ENCODE measurements around the gene VCAN.

VCAN gene

DNA sequence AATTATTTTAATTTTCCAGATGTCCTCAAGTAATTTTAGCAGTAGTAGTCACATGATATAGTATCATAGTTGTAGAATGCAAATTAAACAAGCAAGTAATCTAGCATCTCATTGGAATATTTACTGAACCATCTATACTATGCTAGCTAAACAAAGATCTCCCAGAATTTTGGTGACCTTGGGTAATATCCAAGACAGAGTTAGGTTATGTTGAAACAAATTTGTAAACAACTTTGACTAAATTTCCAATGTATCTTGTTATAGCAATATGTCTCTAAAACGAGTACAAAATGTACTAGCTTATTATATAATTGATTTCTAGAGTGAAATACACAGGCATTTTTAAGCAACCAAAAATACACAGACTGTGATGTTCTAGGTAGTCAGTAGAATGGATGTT, 41.5 kb downstream of the VCAN start:
- Histone ChIP-seq H3K4me1 (ENCODE audit: control insufficient read depth, insufficient read depth, low read length) (peaks cover 8% of the 10 kb centered on the region; the same call in 1 of the 2 replicates), H3K27ac (ENCODE audit: extremely low read depth, low read depth, low read length) (no peak overlapping the region), H3K4me3 (ENCODE audit: low read depth, low read length) (no peak overlapping the region), H3K36me3 (ENCODE audit: control insufficient read depth in 2 of 2, insufficient read depth in 1 of 2, low read length in 2 of 2) (peaks cover 24 to 27% of the 10 kb centered on the region in 2 experiments), H3K9me3 (ENCODE audit: control insufficient read depth, insufficient read depth, low read depth, low read length) (no peaks in the 10 kb centered on the region)
- POLR2A ChIA-PET = no interaction called here
- CTCF ChIA-PET = no interaction called here
- no peak for TF ChIP-seq ZNF629 (tag by site-specific recombination; IDR thresholded peaks at IDR 0.05)
- TF ChIP-seq ZNF324 (tag by site-specific recombination; IDR thresholded peaks at IDR 0.05) = no peak
- TF ChIP-seq ZNF791 (tag by site-specific recombination; IDR thresholded peaks at IDR 0.05) = no peak
- no peak for TF ChIP-seq ZIC2 (tag by site-specific recombination; IDR thresholded peaks at IDR 0.05)
- no peak for TF ChIP-seq ZNF223 (tag by site-specific recombination; IDR thresholded peaks at IDR 0.05)
- TF ChIP-seq ZBTB8A (tag by site-specific recombination; IDR thresholded peaks at IDR 0.05) = no peak
- TF ChIP-seq, protein P1, sequence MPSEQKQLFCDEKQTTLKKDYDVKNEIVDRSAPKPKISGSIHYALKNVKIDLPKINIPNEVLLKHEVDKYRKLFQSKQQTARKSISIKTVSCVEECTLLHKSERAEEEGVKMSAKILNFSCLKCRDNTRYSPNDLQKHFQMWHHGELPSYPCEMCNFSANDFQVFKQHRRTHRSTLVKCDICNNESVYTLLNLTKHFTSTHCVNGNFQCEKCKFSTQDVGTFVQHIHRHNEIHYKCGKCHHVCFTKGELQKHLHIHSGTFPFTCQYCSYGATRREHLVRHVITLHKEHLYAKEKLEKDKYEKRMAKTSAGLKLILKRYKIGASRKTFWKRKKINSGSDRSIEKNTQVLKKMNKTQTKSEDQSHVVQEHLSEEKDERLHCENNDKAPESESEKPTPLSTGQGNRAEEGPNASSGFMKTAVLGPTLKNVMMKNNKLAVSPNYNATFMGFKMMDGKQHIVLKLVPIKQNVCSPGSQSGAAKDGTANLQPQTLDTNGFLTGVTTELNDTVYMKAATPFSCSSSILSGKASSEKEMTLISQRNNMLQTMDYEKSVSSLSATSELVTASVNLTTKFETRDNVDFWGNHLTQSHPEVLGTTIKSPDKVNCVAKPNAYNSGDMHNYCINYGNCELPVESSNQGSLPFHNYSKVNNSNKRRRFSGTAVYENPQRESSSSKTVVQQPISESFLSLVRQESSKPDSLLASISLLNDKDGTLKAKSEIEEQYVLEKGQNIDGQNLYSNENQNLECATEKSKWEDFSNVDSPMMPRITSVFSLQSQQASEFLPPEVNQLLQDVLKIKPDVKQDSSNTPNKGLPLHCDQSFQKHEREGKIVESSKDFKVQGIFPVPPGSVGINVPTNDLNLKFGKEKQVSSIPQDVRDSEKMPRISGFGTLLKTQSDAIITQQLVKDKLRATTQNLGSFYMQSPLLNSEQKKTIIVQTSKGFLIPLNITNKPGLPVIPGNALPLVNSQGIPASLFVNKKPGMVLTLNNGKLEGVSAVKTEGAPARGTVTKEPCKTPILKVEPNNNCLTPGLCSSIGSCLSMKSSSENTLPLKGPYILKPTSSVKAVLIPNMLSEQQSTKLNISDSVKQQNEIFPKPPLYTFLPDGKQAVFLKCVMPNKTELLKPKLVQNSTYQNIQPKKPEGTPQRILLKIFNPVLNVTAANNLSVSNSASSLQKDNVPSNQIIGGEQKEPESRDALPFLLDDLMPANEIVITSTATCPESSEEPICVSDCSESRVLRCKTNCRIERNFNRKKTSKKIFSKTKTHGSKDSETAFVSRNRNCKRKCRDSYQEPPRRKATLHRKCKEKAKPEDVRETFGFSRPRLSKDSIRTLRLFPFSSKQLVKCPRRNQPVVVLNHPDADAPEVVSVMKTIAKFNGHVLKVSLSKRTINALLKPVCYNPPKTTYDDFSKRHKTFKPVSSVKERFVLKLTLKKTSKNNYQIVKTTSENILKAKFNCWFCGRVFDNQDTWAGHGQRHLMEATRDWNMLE (tag by site-specific recombination; conservative IDR thresholded peaks at IDR 0.05; ENCODE audit: low read depth) = no peak
- TF ChIP-seq, protein P2, sequence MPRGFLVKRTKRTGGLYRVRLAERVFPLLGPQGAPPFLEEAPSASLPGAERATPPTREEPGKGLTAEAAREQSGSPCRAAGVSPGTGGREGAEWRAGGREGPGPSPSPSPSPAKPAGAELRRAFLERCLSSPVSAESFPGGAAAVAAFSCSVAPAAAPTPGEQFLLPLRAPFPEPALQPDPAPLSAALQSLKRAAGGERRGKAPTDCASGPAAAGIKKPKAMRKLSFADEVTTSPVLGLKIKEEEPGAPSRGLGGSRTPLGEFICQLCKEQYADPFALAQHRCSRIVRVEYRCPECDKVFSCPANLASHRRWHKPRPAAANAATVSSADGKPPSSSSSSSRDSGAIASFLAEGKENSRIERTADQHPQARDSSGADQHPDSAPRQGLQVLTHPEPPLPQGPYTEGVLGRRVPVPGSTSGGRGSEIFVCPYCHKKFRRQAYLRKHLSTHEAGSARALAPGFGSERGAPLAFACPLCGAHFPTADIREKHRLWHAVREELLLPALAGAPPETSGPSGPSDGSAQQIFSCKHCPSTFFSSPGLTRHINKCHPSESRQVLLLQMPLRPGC (tag by site-specific recombination; IDR thresholded peaks at IDR 0.05) = no peak
- TF ChIP-seq KLF8 (tag by site-specific recombination; IDR thresholded peaks at IDR 0.05) = no peak
- TF ChIP-seq TCF7L2 (IDR thresholded peaks at IDR 0.05; ENCODE audit: borderline replicate concordance, low read depth, low read length) = no peak
- no peak for TF ChIP-seq ZNF426 (tag by site-specific recombination; IDR thresholded peaks at IDR 0.05)
- no peak for TF ChIP-seq ZNF19 (tag by site-specific recombination; IDR thresholded peaks at IDR 0.05; ENCODE audit: low read depth)
- no peak for TF ChIP-seq ZNF221 (tag by site-specific recombination; IDR thresholded peaks at IDR 0.05; ENCODE audit: borderline replicate concordance)

DNA sequence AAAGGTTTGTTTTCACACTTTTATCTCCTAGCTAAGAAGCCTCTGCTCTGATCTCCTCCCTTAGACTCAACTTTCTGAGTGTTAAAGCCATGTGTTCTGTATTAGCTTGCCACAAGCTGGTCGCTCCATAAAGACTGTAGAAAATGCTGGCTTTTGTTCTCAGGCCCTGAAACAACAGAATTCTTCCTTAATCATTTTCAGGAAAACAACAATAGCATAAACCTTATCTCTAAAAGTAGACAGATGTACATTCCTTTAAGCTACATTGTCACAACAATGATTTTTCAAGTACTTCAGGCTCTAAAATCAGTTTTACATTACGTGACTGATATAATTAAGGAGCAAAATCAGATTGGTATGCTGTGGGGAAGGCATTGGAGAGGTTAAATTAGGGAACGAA, 41.9 kb downstream of the VCAN start:
- no peak for TF ChIP-seq ZNF114 (tag by site-specific recombination; IDR thresholded peaks at IDR 0.05)
- Histone ChIP-seq H3K9me3 (ENCODE audit: control insufficient read depth, insufficient read depth, low read depth, low read length) (no peaks in the 10 kb centered on the region), H3K27ac (ENCODE audit: extremely low read depth, low read depth, low read length) (no peak overlapping the region), H3K4me1 (ENCODE audit: control insufficient read depth, insufficient read depth, low read length) (peaks cover 8% of the 10 kb centered on the region; the same call in 1 of the 2 replicates), H3K4me3 (ENCODE audit: low read depth, low read length) (no peak overlapping the region), H3K36me3 (ENCODE audit: control insufficient read depth in 2 of 2, insufficient read depth in 1 of 2, low read length in 2 of 2) (peaks cover 27% of the 10 kb centered on the region in 2 experiments)
- ChIA-PET CTCF (no interaction called here), POLR2A (no interaction called here)

DNA sequence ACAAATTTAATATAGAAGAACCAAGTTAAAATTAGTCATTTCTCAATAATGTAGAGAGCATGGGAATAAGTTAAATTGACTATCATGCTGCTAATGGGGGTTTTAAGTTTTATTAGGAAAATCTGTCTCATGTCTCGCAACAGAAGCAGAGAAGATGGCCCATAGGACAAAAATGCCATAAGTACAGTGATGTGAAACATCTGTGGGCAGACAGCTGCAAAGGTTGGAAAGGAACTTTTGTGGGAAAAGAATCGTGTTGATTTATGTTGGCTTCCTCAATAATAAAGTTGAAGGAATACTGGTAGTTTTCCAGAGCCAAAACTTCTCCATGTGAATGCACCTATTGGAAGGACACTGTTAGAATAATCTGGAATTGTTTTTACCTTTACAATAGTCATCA, 44.8 kb downstream of the VCAN start:
- POLR2A ChIA-PET = no interaction called here
- Histone ChIP-seq H3K4me3 (ENCODE audit: low read depth, low read length) (no peak overlapping the region), H3K4me1 (ENCODE audit: control insufficient read depth, insufficient read depth, low read length) (no peaks in the 10 kb centered on the region), H3K36me3 (ENCODE audit: control insufficient read depth in 2 of 2, insufficient read depth in 1 of 2, low read length in 2 of 2) (peaks cover 45 to 54% of the 10 kb centered on the region in 2 experiments), H3K27ac (ENCODE audit: extremely low read depth, low read depth, low read length) (no peak overlapping the region), H3K9me3 (ENCODE audit: control insufficient read depth, insufficient read depth, low read depth, low read length) (no peaks in the 10 kb centered on the region)
- CTCF ChIA-PET = no interaction called here
- TF ChIP-seq, protein P3, sequence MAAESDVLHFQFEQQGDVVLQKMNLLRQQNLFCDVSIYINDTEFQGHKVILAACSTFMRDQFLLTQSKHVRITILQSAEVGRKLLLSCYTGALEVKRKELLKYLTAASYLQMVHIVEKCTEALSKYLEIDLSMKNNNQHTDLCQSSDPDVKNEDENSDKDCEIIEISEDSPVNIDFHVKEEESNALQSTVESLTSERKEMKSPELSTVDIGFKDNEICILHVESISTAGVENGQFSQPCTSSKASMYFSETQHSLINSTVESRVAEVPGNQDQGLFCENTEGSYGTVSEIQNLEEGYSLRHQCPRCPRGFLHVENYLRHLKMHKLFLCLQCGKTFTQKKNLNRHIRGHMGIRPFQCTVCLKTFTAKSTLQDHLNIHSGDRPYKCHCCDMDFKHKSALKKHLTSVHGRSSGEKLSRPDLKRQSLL (tag by site-specific recombination; IDR thresholded peaks at IDR 0.05) = no peak
- TF ChIP-seq, protein P4, sequence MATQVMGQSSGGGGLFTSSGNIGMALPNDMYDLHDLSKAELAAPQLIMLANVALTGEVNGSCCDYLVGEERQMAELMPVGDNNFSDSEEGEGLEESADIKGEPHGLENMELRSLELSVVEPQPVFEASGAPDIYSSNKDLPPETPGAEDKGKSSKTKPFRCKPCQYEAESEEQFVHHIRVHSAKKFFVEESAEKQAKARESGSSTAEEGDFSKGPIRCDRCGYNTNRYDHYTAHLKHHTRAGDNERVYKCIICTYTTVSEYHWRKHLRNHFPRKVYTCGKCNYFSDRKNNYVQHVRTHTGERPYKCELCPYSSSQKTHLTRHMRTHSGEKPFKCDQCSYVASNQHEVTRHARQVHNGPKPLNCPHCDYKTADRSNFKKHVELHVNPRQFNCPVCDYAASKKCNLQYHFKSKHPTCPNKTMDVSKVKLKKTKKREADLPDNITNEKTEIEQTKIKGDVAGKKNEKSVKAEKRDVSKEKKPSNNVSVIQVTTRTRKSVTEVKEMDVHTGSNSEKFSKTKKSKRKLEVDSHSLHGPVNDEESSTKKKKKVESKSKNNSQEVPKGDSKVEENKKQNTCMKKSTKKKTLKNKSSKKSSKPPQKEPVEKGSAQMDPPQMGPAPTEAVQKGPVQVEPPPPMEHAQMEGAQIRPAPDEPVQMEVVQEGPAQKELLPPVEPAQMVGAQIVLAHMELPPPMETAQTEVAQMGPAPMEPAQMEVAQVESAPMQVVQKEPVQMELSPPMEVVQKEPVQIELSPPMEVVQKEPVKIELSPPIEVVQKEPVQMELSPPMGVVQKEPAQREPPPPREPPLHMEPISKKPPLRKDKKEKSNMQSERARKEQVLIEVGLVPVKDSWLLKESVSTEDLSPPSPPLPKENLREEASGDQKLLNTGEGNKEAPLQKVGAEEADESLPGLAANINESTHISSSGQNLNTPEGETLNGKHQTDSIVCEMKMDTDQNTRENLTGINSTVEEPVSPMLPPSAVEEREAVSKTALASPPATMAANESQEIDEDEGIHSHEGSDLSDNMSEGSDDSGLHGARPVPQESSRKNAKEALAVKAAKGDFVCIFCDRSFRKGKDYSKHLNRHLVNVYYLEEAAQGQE (tag by site-specific recombination; IDR thresholded peaks at IDR 0.05) = no peak
- TF ChIP-seq, protein P5, sequence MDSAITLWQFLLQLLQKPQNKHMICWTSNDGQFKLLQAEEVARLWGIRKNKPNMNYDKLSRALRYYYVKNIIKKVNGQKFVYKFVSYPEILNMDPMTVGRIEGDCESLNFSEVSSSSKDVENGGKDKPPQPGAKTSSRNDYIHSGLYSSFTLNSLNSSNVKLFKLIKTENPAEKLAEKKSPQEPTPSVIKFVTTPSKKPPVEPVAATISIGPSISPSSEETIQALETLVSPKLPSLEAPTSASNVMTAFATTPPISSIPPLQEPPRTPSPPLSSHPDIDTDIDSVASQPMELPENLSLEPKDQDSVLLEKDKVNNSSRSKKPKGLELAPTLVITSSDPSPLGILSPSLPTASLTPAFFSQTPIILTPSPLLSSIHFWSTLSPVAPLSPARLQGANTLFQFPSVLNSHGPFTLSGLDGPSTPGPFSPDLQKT (IDR thresholded peaks at IDR 0.05; ENCODE audit: borderline replicate concordance, low read depth, low read length) = no peak

Data from HEK293 (cell line).